Jurkat, Clone E6-1 (cell line): ENCODE data around the gene OTUD1. TPM values are rescaled to one million over a fixed set of nuclear protein-coding genes. Genes with fewer than 3 reads are reported as not detected.
A peak's percentile ranks its signal among the peaks of the same experiment; 100 is the strongest.
"Not testable (repeated sequence)": the region's sequence is repeated elsewhere in the genome, so short reads cannot be mapped to it uniquely, and the experiment has no call there.

ENCODE experiments used
- DNase-seq: peaks from one replicate; pipeline ENCODE4 v3.0.0-alpha.2; 2011; ENCODE audit warnings: low read depth, low spot score
- H3K4me3 ChIP-seq: 2 replicates; pipeline ENCODE4 v1.5.1; 2011; ENCODE audit warnings: mild to moderate bottlenecking, low read length, control low read depth, moderate library complexity
- polyA plus RNA-seq: library from polyadenylated mRNA; unstranded; fragments of >200 nt; gene quantifications from one replicate; pipeline ENCODE4 v1.2.1, GENCODE V29; 2012; ENCODE audit warnings: missing spikeins; ENCODE audit not compliant: insufficient read length, insufficient read depth

OTUD1 gene, protein sequence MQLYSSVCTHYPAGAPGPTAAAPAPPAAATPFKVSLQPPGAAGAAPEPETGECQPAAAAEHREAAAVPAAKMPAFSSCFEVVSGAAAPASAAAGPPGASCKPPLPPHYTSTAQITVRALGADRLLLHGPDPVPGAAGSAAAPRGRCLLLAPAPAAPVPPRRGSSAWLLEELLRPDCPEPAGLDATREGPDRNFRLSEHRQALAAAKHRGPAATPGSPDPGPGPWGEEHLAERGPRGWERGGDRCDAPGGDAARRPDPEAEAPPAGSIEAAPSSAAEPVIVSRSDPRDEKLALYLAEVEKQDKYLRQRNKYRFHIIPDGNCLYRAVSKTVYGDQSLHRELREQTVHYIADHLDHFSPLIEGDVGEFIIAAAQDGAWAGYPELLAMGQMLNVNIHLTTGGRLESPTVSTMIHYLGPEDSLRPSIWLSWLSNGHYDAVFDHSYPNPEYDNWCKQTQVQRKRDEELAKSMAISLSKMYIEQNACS
- polyA plus RNA-seq = 2.8 TPM

DNA sequence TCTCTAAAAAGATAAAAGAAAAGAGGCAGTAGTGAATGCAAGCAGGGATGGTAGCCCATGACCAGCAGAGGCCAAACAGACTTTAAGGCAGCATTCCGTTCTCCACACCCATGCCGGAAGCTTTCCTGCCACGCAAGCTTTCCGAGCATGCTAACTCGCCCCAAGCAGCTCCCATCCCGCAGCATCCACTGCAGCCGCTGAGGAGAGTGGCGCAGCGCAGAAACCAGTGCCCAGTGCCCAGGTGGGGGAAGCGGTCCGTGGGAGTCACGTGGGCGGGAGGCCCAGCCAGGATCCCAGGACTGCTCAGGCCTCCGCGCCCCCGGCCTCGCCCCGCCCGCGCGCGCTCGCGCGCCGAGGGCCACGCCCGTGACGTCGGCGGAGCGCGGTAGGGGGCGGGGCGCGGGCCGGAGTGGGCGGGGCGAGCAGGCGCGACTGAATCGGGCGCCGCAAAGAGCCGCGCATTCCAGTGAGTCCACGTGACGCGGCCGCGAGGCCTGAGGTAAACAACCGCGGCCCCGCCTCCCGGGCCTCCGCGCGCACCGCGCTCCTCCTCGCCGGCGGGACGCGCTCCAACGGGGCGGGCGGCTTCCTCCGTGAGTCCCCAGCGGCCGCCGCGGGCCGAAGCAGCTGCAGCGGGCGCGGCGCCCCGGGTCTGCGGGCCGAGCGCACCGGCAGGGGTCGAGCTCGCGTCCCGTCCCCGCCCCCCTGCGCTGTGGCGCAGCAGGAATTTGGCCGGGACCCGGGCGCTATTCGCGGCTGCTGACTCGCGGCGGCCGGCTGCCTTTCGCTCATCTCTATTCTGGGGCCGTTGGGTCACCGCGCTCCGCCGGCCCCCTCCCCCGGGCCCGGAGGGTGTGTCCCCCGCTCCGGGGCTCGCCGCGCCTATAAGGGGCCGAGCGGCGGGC, at the start of gene OTUD1:
Gene OTUD1, plus strand, starts transcription at position 529 of the 905 bp plus-strand sequence. CDS start 383 bp downstream, outside the sequence.
- DNase-seq = peak; percentile 79
- peak within 1 kb of the TSS; percentile 70 for H3K4me3 ChIP-seq

DNA sequence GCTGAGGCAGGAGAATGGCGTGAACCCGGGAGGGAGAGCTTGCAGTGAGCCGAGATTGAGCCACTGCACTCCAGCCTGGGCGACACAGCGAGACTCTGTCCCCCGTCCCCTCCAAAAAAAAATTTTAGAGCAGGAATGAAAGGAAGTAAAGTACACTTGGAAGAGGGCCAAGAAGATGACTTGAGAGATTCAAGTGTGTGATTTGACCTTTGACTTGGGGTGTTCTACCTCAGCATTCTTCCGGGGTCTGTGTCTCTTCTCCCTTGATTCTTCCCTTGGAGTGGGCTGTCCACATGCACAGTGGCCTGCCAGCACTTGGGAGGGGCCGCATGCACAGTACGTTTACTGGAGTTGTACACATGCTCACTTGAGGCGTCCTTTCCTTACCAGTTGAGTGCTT, 48.5 kb upstream of the OTUD1 start:
- not testable (repeated sequence) for H3K4me3 ChIP-seq, DNase-seq

GRCh38 chr10:23390809-23391208, 48.1 kb upstream of the OTUD1 start:
- no peak for DNase-seq
- no peak overlapping the region for H3K4me3 ChIP-seq

- no peak for DNase-seq
- no peak overlapping the region for H3K4me3 ChIP-seq
These were observed 47.1 kb upstream of the OTUD1 start for GRCh38 chr10:23391821-23392220.

- no peak overlapping the region for H3K4me3 ChIP-seq
- DNase-seq = no peak
These were observed 43.9 kb upstream of the OTUD1 start for GRCh38 chr10:23395017-23395416.

- no peak overlapping the region for H3K4me3 ChIP-seq
- no peak for DNase-seq
These were observed 42.2 kb upstream of the OTUD1 start for GRCh38 chr10:23396695-23397094.

- H3K4me3 ChIP-seq = no peak overlapping the region
- no peak for DNase-seq
These were observed 39.2 kb upstream of the OTUD1 start for GRCh38 chr10:23399701-23400144.

- no peak for DNase-seq
- H3K4me3 ChIP-seq = no peak overlapping the region
These were observed 36.0 kb upstream of the OTUD1 start for GRCh38 chr10:23402856-23403255.

- H3K4me3 ChIP-seq = no peak overlapping the region
- no peak for DNase-seq
These were observed 35.6 kb upstream of the OTUD1 start for GRCh38 chr10:23403278-23403677.

- H3K4me3 ChIP-seq = no peak overlapping the region
- no peak for DNase-seq
These were observed 35.2 kb upstream of the OTUD1 start for GRCh38 chr10:23403719-23404118.

GRCh38 chr10:23404461-23404980, 34.4 kb upstream of the OTUD1 start:
- H3K4me3 ChIP-seq = no peak overlapping the region
- no peak for DNase-seq

DNA sequence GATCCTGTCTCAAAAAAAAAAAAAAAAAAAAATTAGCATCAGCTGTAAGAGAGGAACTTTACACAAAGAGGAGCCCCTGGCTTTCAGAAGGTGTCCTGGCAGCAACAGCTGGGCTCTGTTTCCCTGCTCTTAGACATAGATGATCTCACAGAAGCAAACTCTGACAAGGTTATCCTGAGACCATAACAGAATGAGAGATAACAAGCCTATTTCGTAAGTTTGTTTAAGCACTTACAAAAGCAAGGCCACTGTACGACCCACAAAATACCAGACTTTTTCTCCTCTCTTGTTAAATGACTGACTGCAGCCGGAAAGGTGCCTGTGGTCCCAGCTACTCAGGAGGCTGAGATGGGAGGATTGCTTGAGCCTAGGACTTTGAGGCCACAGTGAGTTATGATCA, 33.3 kb upstream of the OTUD1 start:
- no peak overlapping the region for H3K4me3 ChIP-seq

GRCh38 chr10:23406409-23406808, 32.5 kb upstream of the OTUD1 start:
- no peak for DNase-seq
- H3K4me3 ChIP-seq = no peak overlapping the region

More for the DNA sequence above, 33.3 kb upstream of the OTUD1 start:
- DNase-seq = no peak

GRCh38 chr10:23408330-23408976, 30.4 kb upstream of the OTUD1 start:
- no peak for DNase-seq
- no peak overlapping the region for H3K4me3 ChIP-seq

- DNase-seq = no peak
- H3K4me3 ChIP-seq = no peak overlapping the region
These were observed 26.7 kb upstream of the OTUD1 start for GRCh38 chr10:23412223-23412622.

DNA sequence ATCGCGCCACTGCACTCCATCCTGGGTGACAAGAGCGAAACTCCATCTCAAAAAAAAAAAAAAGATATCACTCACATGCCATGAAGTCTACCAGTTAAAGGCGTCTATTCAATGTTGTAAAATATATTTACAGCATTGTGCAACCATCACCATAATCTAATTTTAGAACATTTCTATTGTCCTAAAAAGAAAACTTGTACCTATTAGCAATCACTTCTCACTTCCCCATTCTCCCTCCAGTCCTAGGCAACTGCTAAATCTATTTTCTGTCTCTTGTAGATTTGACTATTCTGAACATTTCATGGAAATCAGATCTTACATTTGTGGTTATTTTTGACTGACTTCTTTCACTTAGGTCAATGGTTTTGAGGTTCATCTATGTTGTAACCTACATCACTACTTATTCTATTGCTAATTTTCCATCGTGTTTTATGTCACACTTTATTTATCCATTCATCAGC, 25.2 kb upstream of the OTUD1 start:
- no peak for DNase-seq
- H3K4me3 ChIP-seq = no peak overlapping the region

DNA sequence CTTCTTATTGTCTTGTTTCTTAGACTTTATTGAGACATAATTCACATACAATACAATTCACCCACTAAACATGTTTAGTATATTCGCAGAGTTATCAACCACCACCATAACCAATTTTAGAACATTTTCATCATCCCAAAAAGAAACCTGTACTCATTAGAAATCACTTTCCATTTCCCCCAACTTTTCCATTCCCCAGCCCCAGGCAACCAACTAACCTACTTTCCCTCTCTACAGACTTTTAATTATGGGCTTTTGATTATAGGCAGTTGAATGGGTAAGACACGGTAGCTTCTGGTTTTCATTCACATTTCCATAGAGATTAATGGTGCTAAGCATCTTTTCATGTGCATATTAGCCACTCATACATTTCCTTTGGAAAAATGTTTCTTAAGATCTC, 24.2 kb upstream of the OTUD1 start:
- no peak for DNase-seq
- H3K4me3 ChIP-seq = no peak overlapping the region

DNA sequence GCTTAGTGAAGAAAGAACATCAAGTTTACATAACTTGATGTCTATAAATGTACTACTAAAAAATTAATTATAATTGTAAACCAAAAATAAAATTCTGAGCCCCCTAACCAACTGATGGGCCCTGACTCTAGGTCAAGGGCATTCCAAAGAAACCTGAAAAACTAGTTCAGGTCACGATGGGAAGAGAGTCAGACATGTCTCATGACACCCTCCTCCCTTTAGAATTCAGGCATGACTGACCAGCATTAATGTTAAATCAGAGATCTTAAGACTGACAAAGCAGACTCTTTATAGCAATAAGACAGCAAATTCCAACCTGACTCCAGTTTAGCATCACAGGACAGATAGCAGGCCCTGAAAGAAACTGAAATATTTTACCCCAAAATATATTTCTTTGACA, 21.6 kb upstream of the OTUD1 start:
- DNase-seq = no peak
- H3K4me3 ChIP-seq = no peak overlapping the region

DNA sequence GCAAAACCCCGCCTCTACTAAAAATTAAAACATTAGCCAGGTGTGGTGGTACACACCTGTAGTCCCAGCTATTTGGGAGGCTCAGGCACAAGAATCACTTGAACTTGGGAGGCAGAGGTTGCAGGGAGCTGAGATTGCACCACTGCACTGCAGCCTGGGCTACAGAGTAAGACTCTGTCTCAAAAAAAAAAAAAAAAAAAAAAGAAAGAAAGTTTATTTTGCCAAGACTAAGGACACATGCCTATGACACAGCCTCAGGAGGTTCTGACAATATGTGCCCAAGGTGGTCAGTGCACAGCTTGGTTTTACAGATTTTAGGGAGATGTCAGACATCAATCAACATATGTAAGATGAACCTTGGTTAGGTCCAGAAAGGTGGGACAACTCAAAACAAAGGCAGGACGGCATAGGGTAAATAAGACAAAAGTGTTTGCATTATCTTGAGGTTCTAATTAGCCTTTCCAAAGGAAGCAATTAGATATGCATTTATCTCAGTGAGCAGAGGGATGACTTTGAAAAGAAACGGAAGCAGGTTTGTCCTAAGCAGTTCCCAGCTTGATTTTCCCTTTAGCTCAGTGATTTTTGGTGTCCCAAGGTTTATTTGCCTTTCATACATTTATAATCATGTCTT, 20.7 kb upstream of the OTUD1 start:
- DNase-seq = no peak
- H3K4me3 ChIP-seq = no peak overlapping the region
